GM23248 (cell line): Measurements from ENCODE around the gene LAMB1.

Source experiments
- EZH2 ChIP-seq: fragments of 200-600 bp; sonication (generic); IDR thresholded peaks from 2 replicates; pipeline ENCODE4 v1.6.1; 2018; ENCODE audit warnings: antibody characterized with exemption, mild to moderate bottlenecking; ENCODE audit not compliant: insufficient read depth, poor library complexity, severe bottlenecking
- EZH2phosphoT487 ChIP-seq: fragments of 200-600 bp; sonication (generic); IDR thresholded peaks from 2 replicates; pipeline ENCODE4 v1.6.1; 2018; ENCODE audit warnings: antibody characterized with exemption, moderate library complexity, mild to moderate bottlenecking, low read depth; ENCODE audit not compliant: insufficient read depth

DNA sequence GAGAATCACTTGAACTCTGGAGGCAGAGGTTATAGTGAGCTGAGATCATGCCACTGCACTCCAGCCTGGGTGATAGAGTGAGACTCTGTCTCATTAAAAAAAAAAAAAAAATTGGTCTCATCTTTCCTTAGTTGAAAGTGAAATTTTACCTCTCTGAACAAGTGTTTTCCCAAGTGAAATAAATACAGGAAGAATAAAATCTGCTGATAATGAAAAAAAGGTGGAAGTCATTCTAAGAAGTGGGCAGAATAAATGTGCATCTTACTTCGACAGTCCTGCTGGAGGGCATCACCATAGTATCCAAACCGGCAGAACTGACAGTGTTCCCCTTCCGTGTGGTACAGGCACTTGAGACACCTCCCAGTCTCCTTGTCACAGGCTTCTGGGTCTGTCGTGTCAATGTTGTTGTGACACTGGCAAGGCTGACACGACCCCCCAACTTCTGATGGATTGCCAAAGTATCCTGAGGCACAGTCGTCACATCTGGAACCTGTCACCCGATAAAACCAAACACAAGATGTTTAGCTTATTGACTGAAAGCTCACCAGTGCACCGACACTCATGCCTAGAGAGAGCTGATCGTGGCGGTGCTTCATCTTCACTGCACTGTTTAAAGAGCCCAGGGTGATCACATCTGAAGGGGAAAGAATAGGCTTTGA, 49.6 kb downstream of the LAMB1 start:
- TF ChIP-seq EZH2 (no peak), EZH2phosphoT487 (no peak)
